ENCODE measurements around the gene SP100.

The SP100 gene

GRCh38 chr2:230496891-230497290 lies 80.9 kb downstream of the SP100 start:
- no peak for TF ChIP-seq CTCF (IDR thresholded peaks at IDR 0.05; ENCODE audit: borderline replicate concordance, control extremely low read depth, extremely low read depth, insufficient read depth, missing control alignments)
- peak; percentile 11 for DNase-seq (ENCODE audit: low spot score)
- in situ Hi-C loops (cut with MboI; ENCODE audit: low sequenced_read_pairs, unreplicated experiment), result no loop called here

- TF ChIP-seq CTCF (IDR thresholded peaks at IDR 0.05; ENCODE audit: borderline replicate concordance, control extremely low read depth, extremely low read depth, insufficient read depth, missing control alignments), result no peak
- in situ Hi-C loops (cut with MboI; ENCODE audit: low sequenced_read_pairs, unreplicated experiment), result no loop called here
- no peak for DNase-seq (ENCODE audit: low spot score)
Observed at GRCh38 chr2:230498506-230499107, 82.6 kb downstream of the SP100 start.

GRCh38 chr2:230502593-230502992 lies 86.6 kb downstream of the SP100 start:
- in situ Hi-C loops (cut with MboI; ENCODE audit: low sequenced_read_pairs, unreplicated experiment), result no loop called here
- no peak for TF ChIP-seq CTCF (IDR thresholded peaks at IDR 0.05; ENCODE audit: borderline replicate concordance, control extremely low read depth, extremely low read depth, insufficient read depth, missing control alignments)
- DNase-seq (ENCODE audit: low spot score), result no peak

- TF ChIP-seq CTCF (IDR thresholded peaks at IDR 0.05; ENCODE audit: borderline replicate concordance, control extremely low read depth, extremely low read depth, insufficient read depth, missing control alignments), result no peak
- in situ Hi-C loops (cut with MboI; ENCODE audit: low sequenced_read_pairs, unreplicated experiment), result no loop called here
- no peak for DNase-seq (ENCODE audit: low spot score)
Observed at GRCh38 chr2:230503798-230504197, 87.8 kb downstream of the SP100 start.

GRCh38 chr2:230505162-230505561 lies 89.2 kb downstream of the SP100 start:
- in situ Hi-C loops (cut with MboI; ENCODE audit: low sequenced_read_pairs, unreplicated experiment), result no loop called here
- no peak for TF ChIP-seq CTCF (IDR thresholded peaks at IDR 0.05; ENCODE audit: borderline replicate concordance, control extremely low read depth, extremely low read depth, insufficient read depth, missing control alignments)
- DNase-seq (ENCODE audit: low spot score), result peak; percentile 20

GRCh38 chr2:230512955-230513748 lies 97.2 kb downstream of the SP100 start:
- TF ChIP-seq CTCF (IDR thresholded peaks at IDR 0.05; ENCODE audit: borderline replicate concordance, control extremely low read depth, extremely low read depth, insufficient read depth, missing control alignments), result no peak
- no peak for DNase-seq (ENCODE audit: low spot score)
- in situ Hi-C loops (cut with MboI; ENCODE audit: low sequenced_read_pairs, unreplicated experiment), result no loop called here
